GM19438 (cell line): ENCODE data around the gene RALBP1.
"Not testable (repeated sequence)": the region's sequence is repeated elsewhere in the genome, so short reads cannot be mapped to it uniquely, and the experiment has no call there.

Experiments
- ATAC-seq: cut with Tn5 transposase; IDR thresholded peaks from one replicate; pipeline ENCODE4 v1.9.1; 2021; ENCODE audit warnings: low read depth; ENCODE audit not compliant: unreplicated experiment

The RALBP1 gene

DNA sequence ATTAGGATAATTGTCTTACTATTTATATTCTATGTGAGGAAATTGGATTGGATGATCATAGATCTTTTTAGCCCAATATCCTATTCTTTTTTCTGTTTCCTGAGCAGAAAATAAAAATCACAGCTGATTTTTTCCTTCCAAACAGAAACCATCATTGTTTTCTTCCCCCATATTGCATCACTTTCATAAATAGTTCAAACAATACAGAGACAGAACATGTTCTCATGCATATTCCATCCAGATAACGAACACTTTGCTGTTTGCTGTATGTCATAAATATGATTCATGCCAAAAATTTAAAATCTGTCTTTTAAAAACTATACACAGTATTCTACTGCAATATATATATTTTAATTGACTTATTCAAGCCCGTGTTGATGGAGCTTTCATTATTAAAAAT lies 22.0 kb upstream of the RALBP1 start:
- ATAC-seq, result no peak

DNA sequence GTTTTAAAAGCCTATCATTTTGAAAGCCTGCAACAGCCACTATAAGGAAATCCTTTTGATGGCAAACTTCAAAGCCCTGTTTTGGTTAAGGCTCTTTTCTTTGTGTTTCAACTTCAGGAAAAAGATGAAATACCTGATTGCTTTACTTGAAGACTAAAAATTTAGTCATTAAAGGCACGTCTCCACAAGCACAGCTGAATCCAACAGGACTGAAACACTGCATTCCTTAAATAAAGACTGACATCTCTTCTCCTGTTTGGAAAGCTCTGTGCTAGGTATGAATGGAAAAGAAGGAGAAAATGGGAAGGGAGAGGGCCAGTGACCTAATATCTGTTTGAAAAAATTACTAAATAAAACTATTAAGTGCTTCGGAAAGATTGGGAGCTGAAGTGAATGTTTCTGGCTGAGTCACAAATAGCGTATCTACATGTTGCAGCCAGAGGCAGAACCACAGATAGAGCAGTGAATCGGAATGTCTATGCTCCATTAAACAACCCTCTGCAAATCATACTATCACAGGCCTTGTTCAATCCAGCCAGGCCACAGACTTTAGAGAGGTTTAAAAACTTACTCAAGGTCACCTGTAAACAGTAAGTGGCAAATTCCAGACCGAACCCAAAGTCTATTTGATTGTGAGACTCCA lies 21.1 kb upstream of the RALBP1 start:
- ATAC-seq, result no peak

DNA sequence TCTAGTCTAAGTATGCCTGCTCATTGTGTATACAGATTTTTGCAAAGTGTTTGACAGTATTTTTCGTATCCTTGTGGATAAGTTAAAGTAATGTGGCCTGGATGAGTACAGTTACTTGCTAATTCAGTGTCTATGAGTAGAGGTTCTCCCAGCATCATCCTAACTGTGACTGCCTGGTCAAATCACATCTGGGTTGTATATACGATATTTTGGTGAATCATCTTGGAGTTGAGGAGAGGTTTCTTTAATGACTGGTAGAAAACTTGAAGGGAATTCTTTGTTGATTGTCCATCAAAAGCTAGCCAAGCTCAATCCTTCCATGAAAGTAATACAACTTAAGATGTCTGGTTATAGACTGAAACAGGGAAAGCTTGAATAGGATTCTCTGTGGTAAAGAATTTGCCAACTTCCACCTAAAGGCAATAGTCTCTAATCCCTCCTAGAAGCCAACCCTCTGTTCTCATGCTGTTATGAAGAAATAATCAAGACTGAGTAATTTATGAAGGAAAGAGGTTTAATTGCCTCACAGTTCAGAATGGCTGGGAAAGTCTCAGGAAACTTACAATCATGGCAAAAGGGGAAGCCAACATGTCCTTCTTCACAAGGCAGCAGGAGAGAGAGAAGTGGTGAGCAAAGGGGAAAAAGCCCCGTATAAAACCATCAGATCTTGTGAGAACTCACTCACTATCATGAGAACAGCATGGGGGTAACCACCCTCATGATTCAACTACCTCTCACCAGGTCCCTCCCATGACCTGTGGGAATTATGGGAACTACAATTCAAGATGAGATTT lies 19.4 kb upstream of the RALBP1 start:
- ATAC-seq, result no peak

DNA sequence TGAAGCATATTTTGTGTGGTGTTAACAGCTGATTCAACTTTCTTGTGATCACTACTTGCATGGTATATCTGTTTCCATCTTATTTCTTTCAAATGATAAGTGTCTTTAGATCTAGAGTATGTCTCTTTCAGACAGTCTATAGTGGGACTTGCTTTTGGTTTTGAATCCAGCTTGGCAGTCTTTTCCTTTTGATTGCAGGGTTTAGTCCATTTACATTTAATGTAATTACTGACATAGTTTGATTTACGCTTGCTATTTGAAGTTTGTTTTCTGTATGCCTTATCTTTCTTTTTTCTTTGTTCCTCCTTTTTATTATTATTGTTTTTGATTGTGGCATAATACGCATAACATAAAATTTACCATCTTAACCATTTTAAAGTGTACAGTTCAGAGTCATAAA lies 9.2 kb upstream of the RALBP1 start:
- no peak for ATAC-seq

DNA sequence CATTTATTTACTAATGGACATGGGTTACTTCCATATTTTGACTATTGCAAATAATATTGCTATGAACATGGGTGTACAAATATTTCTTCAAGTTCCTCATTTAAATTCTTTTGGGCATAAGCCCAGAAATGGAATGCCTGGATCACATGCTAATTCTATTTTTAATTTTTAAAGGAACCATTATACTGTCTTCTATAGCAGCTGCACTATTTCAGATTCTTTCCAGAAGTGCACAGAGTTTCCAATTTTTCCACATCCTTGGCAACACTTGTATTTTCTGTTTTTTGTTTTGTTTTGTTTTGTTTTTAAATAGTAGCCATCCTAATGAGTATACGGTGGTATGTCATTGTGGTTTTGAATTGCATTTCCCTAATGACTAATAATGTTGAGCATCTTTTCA lies 8.5 kb upstream of the RALBP1 start:
- no peak for ATAC-seq

DNA sequence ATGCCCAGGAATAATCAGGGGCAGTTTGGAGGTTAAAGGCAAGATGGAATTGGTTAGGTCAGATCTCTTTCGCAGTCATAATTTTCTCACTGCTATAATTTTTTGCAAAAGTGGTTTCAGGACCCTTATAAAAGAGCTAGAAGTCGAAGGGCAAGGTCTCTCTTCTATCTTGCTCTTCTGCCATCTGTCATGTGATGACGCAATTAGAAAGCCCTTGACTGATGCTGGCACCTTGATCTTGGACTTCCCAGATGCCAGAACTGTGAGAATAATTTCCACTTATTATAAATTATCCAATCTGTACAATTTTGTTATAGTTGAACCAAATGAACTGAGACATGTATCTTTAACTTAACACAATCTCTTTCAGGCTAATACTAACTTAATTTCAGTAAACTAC lies 6.3 kb upstream of the RALBP1 start:
- ATAC-seq, result no peak

DNA sequence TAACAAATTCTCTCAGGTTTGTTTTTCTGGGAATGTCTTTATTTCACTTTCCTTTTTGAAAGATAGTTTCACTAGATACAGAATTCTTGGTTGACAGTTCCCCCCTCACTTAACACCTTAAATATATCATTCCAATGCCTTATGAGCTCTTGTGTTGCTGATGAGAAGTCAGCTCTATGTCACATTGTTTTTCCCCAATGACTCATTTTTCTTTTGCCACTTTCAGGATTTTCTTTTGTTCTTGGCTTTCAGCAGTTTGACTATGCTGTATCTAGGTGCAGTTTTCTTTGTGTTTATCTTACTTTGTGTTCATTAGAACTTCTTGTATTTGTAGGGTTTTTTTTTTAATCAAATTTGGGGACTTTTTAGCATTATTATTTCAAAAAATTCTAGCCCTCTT lies 5.6 kb upstream of the RALBP1 start:
- no peak for ATAC-seq

DNA sequence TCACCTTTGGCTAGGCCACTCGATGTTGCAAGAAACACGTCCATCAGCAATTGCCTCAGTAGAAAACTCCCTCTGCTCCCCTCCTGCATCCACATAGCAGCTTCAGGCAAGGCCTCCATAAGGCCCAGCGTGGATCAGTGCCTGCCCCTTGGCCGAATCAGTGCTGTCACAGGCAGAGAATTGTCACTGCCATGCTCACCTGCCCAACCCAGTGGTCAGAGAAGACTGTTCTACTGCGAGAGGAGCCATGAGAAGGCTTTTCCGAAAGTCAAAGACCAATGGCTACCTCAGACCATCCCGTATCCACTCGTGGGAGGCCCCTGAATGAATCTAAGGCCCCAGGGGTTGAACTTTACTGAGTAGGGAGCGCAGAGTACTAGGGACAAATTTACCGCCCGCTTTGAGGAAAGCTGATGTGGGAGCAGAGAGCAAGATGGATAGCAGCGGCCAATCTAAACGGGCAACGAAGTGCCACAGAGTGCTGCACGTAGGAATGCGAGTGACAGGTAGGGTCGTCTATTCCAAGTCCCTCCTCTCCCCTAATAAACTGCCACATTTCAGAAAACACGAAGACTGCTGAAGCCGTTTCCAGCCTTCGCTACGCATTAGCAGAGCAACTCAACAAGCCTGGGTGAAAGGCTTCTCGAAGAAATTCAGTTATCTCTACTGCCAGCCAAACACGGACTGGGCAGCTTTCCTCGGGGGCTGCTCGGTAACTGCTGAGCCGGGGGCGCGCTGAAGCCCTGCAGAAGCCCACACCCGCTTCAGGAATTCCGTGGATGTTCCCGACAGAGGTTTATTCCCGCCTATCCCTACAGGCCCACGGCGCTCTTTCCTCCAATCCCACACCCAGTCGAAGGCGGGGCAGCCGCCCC lies 968 bp upstream of the RALBP1 start:
- no peak for ATAC-seq

DNA sequence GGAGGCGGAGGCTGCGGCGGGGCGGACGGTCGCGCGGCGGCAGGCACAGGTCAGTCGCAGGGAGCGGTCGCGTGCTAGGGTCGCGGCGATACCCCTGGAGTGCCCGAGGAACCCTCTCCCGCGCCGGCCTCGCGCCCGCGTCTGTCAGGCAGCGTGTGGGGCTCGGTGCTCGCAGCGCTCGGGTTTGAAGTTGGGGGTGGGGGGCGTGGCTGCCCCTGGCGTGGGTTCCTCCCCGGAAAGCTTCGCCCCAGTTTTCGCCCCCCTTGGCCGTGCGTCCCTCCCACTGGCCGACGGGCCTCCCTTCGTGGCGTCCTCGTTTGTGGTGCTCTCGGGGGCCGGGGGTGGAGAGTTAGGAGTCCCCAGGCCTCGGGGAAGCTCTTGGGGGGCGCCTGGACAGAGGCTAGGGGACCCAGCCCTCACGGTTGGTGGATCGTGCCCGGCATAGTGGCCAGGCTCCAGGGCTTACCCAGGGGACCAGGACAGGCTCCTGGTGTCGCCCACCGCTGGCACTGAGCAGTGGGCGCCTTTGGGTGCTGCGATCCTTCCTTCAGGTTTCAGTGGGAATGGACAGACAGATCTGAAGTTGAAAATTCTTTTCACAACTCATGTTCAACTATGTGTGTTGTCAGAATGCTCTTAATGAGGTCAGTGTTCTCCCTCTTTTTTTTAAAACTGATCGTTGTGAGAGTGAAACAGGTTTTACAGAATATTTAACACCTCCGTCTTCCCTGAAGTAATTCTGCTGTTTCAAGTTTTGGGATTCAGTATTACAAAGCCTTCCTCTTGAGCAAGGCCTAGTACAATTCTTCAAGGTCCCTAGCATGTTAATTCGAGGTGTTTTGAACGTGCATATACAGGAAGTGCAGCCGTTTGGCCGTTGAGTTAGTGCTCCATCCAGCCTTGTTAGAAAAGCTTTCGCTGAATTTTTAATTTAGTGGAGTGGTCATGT lies 604 bp downstream of the RALBP1 start:
- ATAC-seq, result peak; percentile 37

DNA sequence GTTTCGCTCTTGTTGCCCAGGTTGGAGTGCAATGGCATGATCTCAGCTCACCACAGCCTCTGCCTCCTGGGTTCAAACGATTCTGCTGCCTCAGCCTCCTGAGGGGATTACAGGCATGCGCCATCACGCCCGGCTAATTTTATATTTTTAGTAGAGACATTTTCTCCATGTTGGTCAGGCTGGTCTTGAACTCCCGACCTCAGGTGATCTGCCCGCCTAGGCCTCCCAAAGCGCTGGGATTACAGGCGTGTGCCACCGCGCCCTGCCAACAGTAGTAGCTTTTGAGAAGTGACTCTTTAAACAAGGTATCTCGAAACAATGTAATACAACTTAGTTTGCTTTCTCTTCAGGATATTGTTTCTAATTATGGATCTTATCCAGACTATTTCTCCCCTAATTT lies 1.6 kb downstream of the RALBP1 start:
- ATAC-seq, result not testable (repeated sequence)

DNA sequence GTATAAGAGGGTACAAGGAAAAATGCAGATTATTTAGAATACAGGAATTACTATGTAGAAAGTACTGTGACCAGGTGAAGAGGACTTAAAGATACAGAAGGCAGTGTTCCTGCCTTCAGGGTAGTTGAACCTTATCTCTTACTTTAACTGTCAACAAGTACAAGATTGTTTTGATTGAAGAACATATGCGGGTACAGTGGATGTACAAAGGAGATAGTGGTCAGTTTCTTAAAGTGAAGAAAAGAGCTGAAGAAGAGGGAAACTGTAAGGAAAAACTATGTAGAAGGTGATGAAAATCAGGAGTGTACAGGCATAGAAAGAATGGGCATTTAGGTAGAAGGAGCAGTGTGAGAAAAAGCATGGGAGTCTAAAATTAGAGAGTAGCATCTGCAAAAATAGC lies 2.2 kb downstream of the RALBP1 start:
- no peak for ATAC-seq

DNA sequence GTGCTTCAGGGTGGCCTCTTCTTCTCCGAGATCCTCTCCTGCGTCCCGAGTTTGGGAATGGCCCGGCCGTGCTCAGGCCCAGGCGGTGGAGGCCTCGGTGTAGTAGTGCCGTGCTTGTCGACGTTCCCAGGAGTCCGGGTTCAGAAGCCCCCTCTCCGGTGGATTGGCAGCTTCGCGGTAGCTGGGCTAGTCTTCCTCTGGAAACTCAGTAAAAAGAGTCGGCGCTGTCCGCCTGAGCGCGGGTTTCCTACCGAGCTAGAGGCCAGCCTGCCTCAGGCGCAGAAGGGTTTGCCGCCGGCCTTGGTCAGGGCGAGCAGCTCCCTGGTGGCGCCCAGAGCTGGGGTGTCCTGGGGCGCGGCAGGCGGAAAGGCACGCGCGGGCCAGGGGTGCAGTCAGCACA lies 3.2 kb downstream of the RALBP1 start:
- no peak for ATAC-seq

DNA sequence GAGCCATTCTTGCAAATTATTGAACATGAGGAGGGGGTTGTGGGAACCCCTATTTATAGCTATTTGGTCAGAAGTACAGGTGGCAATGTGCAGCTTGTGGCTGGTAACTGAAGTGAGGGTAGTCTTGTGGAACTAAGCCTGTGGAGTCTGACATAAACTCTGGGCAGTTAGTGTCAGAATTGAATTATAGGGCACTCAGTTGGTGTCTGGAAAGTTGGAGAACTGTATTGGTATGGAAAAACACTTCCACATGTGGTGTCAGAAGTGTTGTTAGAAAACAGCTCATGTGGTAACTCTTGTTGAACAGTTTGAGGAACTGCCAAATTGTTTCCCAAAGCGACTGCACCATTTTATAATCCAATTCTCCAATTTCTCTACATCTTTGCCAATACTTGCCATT lies 7.5 kb downstream of the RALBP1 start:
- no peak for ATAC-seq

DNA sequence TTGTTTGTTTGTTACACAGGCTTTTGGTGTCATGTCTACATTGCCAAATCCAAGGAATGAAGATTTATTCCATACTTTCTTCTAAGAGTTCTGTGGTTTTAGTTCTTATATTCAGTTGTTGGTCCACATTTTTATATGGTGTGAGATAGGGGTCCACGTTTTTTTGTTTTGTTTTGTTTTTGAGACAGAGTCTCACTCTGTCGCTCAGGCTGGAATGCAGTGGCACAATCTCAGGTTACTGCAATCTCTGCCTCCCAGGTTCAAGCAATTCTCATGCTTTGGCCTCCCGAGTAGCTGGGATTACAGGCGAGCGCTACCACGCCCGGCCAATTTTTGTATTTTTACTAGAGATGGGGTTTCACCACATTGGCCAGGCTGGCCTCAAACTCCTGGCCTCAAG lies 8.2 kb downstream of the RALBP1 start:
- ATAC-seq, result no peak

DNA sequence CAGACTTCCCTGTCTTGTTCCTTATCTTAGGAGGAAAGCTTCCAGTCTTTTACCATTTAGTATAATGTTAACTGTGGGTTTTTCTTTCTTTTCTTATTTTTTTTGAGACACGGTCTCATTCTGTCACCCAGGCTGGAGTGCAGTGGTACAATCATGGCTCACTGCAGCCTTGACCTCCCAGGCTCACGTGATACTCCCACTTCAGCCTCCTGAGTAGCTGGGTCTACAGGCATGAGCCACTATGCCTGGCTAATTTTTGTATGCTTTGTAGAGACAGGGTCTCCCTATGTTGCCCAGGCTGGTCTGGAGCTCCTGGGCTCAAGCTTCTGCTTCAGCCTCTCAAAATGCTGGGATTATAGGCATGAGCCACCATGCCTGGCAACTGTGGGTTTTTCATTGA lies 9.5 kb downstream of the RALBP1 start:
- not testable (repeated sequence) for ATAC-seq

DNA sequence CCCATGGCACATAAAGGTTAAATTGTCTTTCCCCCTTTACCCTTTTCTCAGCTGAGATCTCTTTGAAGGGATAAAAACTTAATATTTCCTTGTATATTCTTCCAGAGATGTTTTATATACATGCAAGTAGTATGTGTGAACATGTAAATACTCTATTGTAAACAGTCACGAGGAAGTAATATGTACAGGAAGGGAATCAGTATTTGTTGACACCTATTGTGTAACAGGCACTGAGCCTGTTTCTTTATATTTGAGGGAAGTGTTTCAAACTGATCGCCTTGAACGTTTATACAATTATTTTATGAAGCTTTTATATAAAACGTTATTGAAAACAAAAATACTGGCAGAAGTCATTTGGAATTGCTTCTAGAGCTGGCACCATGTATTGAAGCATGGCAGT lies 13.2 kb downstream of the RALBP1 start:
- ATAC-seq, result no peak

DNA sequence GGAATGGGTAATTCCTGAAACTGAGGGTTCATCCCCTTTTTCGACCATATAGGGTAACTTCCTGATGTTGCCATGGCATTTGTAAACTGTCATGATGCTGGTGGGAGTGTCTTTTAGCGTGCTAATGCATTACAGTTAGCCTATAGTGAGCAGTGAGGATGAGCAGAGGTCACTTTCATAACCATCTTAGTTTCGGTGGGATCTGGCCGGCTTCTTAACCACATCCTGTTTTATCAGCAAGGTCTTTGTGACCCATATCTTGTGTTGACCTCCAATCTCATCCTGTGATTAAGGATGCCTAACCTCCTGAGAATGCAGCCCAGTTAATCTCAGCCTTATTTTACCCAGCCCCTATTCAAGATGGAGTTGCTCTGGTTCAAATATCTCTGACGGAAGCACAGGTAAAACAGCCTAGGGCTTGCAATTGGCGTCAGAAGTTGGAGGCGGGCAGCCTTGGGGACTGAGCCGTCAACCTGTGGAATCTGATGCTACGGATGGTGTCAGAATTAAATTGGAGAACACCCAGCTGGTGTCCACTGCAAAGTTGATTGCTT lies 19.5 kb downstream of the RALBP1 start:
- ATAC-seq, result peak; percentile 85

DNA sequence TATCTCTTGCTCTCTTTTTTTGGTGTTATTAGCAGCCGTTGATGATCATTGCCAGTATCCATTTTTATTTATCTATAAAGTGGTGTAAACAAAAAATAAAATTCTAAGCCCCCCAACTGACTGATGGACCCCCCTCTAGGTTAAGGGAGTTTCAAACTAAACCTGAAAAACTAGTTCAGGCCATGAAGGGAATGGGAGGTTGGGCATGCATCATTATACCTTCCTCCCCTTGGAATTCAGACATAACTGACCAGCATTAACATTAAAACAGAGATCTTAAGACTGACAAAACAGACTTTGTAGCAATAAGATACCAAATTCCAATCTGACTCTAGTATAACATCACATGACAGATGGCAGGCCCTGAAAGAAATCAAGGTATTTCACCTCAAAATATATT lies 20.2 kb downstream of the RALBP1 start:
- no peak for ATAC-seq

DNA sequence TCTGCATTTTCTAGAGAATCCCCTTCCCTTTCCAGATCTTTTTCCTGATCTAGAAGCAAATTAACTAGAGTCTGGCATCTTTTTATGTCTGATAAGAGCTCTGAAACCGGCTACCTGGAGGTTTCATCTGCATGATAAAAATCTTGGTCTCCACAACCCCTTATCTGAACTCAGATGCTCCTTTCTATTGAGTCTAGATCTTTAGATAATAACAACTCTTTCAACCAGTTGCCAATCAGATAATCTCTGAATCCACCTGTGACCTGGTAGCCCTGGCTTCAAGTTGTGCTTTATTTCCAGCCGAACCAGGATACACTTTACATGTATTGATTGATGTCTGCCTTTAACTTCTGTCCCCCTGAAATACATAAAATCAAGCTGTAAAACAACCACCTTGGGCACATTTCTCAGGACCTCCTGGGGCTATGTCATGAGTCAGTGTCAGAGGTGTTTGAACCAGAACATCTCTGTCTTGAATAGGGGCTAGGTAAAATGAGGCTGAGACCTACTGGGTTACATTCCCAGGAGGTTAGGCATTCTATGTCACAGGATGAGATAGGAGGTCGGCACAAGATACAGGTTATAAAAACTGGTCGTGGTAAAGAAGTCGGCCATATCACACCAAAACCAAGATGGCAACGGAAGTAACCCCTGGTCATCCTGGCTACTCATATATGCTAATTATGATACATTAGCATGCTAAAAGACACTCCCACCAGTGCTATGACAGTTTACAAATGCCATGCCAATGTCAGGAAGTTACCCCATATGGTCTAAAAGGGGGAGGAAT lies 20.8 kb downstream of the RALBP1 start:
- ATAC-seq, result no peak
